CD8-positive, alpha-beta memory T cell (primary cell): ENCODE results near the gene RASGRP2. TPM values are rescaled to one million over a fixed set of nuclear protein-coding genes. Genes with fewer than 3 reads are reported as not detected.

Experiments used
- polyA plus RNA-seq: library from polyadenylated mRNA; unstranded; fragments of 300-500 nt; fragmentation: Illumina TruSeq; gene quantifications from one replicate; pipeline ENCODE4 v1.2.3, GENCODE V29; 2021
- total RNA-seq, 2 experiments: library from RNA; stranded (reverse); gene quantifications; one replicate each; pipeline ENCODE4 v1.2.3, GENCODE V29; 2021

RASGRP2 gene
- total and polyA plus RNA-seq, 3 experiments from 2014 or later = 30.2 to 145 (median 33.5) TPM

Other genes with a start within 250 kb of the RASGRP2 start
- gene SLC22A11, start 188.2 kb downstream of the RASGRP2 start, total RNA-seq = not detected
- gene SLC22A11, start 188.2 kb downstream of the RASGRP2 start, polyA plus RNA-seq = not detected
- not detected for gene SLC22A12, start 152.9 kb downstream of the RASGRP2 start, total RNA-seq
- not detected for gene SLC22A12, start 152.9 kb downstream of the RASGRP2 start, polyA plus RNA-seq
- gene NRXN2, start 20.9 kb downstream of the RASGRP2 start, total RNA-seq = under 1 TPM; 0.55 to 0.75 TPM
- gene NRXN2, start 20.9 kb downstream of the RASGRP2 start, polyA plus RNA-seq = not detected
- gene PYGM, start 15.8 kb upstream of the RASGRP2 start, total RNA-seq = 1 to 10 TPM; 2.2 TPM
- 0.15 TPM for gene PYGM, start 15.8 kb upstream of the RASGRP2 start, polyA plus RNA-seq
- gene SF1, start 34.4 kb upstream of the RASGRP2 start, total RNA-seq = 100 to 1,000 TPM; 403 to 423 TPM
- 176 TPM for gene SF1, start 34.4 kb upstream of the RASGRP2 start, polyA plus RNA-seq
- 10 to 100 TPM; 54.8 to 55.3 TPM for gene MAP4K2, start 59.1 kb upstream of the RASGRP2 start, total RNA-seq
- 39.0 TPM for gene MAP4K2, start 59.1 kb upstream of the RASGRP2 start, polyA plus RNA-seq
- 10 to 100 TPM; 45.8 to 47.7 TPM for gene MEN1, start 66.4 kb upstream of the RASGRP2 start, total RNA-seq
- gene MEN1, start 66.4 kb upstream of the RASGRP2 start, polyA plus RNA-seq = 45.0 TPM
- 1 to 10 TPM in 1 of 2 experiments, under 1 TPM in 1; 0.66 to 2.3 TPM for gene CDC42BPG, start 100.5 kb upstream of the RASGRP2 start, total RNA-seq
- gene CDC42BPG, start 100.5 kb upstream of the RASGRP2 start, polyA plus RNA-seq = 0.52 TPM
- 100 to 1,000 TPM; 102 to 110 TPM for gene EHD1, start 134.5 kb upstream of the RASGRP2 start, total RNA-seq
- 258 TPM for gene EHD1, start 134.5 kb upstream of the RASGRP2 start, polyA plus RNA-seq
- gene ATG2A, start 173.1 kb upstream of the RASGRP2 start, total RNA-seq = 10 to 100 TPM; 25.7 to 27.0 TPM
- gene ATG2A, start 173.1 kb upstream of the RASGRP2 start, polyA plus RNA-seq = 7.6 TPM
- gene PPP2R5B, start 180.5 kb upstream of the RASGRP2 start, total RNA-seq = 10 to 100 TPM; 11.2 to 11.7 TPM
- gene PPP2R5B, start 180.5 kb upstream of the RASGRP2 start, polyA plus RNA-seq = 7.8 TPM
- gene GPHA2, start 191.8 kb upstream of the RASGRP2 start, total RNA-seq = not detected
- not detected for gene GPHA2, start 191.8 kb upstream of the RASGRP2 start, polyA plus RNA-seq
- gene MAJIN, start 228.0 kb upstream of the RASGRP2 start, total RNA-seq = not detected
- not detected for gene MAJIN, start 228.0 kb upstream of the RASGRP2 start, polyA plus RNA-seq